Measurements from ENCODE around the gene DENND4A.

DNA sequence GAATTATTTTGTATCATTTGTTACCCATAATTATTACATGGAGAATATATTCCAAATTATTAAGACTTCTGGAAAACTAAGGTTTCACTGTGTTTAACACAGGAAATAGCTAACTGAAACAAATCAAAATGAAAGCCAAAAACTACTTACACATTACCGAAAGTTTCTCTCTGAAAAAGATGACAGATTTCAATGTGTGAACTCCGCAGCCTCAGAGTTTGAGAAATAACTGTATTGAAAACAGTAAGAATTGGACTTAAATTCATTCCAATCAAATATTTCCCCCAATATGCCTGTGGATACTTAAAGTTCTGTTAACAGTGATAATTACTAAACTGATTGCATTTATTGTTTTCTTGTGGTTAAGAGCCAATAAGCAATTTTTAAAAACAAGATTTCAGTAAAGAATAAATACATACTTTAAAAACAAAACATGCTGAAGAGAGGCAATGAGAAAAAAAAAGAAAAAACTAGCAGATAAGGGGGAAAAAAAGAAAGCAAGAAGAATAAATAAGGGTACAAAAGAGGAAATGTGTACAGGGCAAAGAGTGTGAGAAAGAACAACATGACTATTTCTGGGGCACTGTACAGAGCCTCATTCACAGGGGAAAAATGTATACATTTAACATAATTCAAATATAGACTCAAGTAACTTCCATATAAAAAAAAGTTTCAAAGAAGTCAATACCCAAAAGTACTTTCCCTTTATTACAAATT lies 30.7 kb downstream of the DENND4A start:
- TF ChIP-seq, protein P1, sequence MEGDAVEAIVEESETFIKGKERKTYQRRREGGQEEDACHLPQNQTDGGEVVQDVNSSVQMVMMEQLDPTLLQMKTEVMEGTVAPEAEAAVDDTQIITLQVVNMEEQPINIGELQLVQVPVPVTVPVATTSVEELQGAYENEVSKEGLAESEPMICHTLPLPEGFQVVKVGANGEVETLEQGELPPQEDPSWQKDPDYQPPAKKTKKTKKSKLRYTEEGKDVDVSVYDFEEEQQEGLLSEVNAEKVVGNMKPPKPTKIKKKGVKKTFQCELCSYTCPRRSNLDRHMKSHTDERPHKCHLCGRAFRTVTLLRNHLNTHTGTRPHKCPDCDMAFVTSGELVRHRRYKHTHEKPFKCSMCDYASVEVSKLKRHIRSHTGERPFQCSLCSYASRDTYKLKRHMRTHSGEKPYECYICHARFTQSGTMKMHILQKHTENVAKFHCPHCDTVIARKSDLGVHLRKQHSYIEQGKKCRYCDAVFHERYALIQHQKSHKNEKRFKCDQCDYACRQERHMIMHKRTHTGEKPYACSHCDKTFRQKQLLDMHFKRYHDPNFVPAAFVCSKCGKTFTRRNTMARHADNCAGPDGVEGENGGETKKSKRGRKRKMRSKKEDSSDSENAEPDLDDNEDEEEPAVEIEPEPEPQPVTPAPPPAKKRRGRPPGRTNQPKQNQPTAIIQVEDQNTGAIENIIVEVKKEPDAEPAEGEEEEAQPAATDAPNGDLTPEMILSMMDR (IDR thresholded peaks at IDR 0.05) = no peak
- TF ChIP-seq POLR2AphosphoS5 (IDR thresholded peaks at IDR 0.05; ENCODE audit: low read depth, low read length) = no peak
- TF ChIP-seq, protein P2, sequence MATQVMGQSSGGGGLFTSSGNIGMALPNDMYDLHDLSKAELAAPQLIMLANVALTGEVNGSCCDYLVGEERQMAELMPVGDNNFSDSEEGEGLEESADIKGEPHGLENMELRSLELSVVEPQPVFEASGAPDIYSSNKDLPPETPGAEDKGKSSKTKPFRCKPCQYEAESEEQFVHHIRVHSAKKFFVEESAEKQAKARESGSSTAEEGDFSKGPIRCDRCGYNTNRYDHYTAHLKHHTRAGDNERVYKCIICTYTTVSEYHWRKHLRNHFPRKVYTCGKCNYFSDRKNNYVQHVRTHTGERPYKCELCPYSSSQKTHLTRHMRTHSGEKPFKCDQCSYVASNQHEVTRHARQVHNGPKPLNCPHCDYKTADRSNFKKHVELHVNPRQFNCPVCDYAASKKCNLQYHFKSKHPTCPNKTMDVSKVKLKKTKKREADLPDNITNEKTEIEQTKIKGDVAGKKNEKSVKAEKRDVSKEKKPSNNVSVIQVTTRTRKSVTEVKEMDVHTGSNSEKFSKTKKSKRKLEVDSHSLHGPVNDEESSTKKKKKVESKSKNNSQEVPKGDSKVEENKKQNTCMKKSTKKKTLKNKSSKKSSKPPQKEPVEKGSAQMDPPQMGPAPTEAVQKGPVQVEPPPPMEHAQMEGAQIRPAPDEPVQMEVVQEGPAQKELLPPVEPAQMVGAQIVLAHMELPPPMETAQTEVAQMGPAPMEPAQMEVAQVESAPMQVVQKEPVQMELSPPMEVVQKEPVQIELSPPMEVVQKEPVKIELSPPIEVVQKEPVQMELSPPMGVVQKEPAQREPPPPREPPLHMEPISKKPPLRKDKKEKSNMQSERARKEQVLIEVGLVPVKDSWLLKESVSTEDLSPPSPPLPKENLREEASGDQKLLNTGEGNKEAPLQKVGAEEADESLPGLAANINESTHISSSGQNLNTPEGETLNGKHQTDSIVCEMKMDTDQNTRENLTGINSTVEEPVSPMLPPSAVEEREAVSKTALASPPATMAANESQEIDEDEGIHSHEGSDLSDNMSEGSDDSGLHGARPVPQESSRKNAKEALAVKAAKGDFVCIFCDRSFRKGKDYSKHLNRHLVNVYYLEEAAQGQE (IDR thresholded peaks at IDR 0.05; ENCODE audit: insufficient read depth in 1 of 2, low read depth in 2 of 2, low read length in 1 of 2) = no peak
- no peak for TF ChIP-seq SIN3A (IDR thresholded peaks at IDR 0.05; ENCODE audit: borderline replicate concordance, insufficient read depth, low read depth, low read length)
- TF ChIP-seq TCF7L2 (IDR thresholded peaks at IDR 0.05; ENCODE audit: low read depth, low read length) = no peak

Data from Panc1 (cell line).